Fibroblast of the conjunctiva (primary cell): ENCODE results near the gene PAN3.

Experiments used
- DNase-seq: peaks from one replicate; pipeline ENCODE4 v3.0.0-alpha.2; 2010; ENCODE audit warnings: low read depth

PAN3 gene

GRCh38 chr13:28338742-28339141, 200.4 kb downstream of the PAN3 start:
- DNase-seq, result no peak

GRCh38 chr13:28339419-28339818, 201.1 kb downstream of the PAN3 start:
- DNase-seq, result no peak

GRCh38 chr13:28340272-28340793, 202.0 kb downstream of the PAN3 start:
- no peak for DNase-seq

- DNase-seq, result no peak
These were observed 203.9 kb downstream of the PAN3 start for GRCh38 chr13:28342251-28342650.

- DNase-seq, result no peak
These were observed 205.8 kb downstream of the PAN3 start for GRCh38 chr13:28344163-28344562.
